Measurements from ENCODE around the gene RAB25. TPM values are rescaled to one million over a fixed set of nuclear protein-coding genes. Genes with fewer than 3 reads are reported as not detected.

The RAB25 gene
- total RNA-seq, 1 donor from 2014 or later: not detected

- DNase-seq (ENCODE audit: extremely low read depth, low read depth, low spot score): no peak
Observed at GRCh38 chr1:156078728-156079127, 17.8 kb downstream of the RAB25 start.

- DNase-seq (ENCODE audit: extremely low read depth, low read depth, low spot score): no peak
Observed at GRCh38 chr1:156079762-156080161, 18.8 kb downstream of the RAB25 start.

- no peak for DNase-seq (ENCODE audit: extremely low read depth, low read depth, low spot score)
Observed at GRCh38 chr1:156080241-156080862, 19.4 kb downstream of the RAB25 start.

GRCh38 chr1:156080863-156081179, 19.9 kb downstream of the RAB25 start:
- DNase-seq (ENCODE audit: extremely low read depth, low read depth, low spot score): no peak

GRCh38 chr1:156081180-156081916, 20.4 kb downstream of the RAB25 start:
- no peak for DNase-seq (ENCODE audit: extremely low read depth, low read depth, low spot score)

GRCh38 chr1:156081917-156082308, 21.0 kb downstream of the RAB25 start:
- DNase-seq (ENCODE audit: extremely low read depth, low read depth, low spot score): no peak

- no peak for DNase-seq (ENCODE audit: extremely low read depth, low read depth, low spot score)
Observed at GRCh38 chr1:156082309-156083091, 21.5 kb downstream of the RAB25 start, which contains the start of gene MEX3A. Gene MEX3A, minus strand, starts transcription at chr1:156082465. Its CDS starts 467 bp downstream, at chr1:156081998.

- DNase-seq (ENCODE audit: extremely low read depth, low read depth, low spot score): no peak
Observed at GRCh38 chr1:156083800-156084790, 23.1 kb downstream of the RAB25 start.

GRCh38 chr1:156086256-156086662, 25.3 kb downstream of the RAB25 start:
- no peak for DNase-seq (ENCODE audit: extremely low read depth, low read depth, low spot score)

- DNase-seq (ENCODE audit: extremely low read depth, low read depth, low spot score): no peak
Observed at GRCh38 chr1:156089704-156090103, 28.7 kb downstream of the RAB25 start.

- DNase-seq (ENCODE audit: extremely low read depth, low read depth, low spot score): no peak
Observed at GRCh38 chr1:156090138-156090839, 29.3 kb downstream of the RAB25 start.

GRCh38 chr1:156090840-156091188, 29.9 kb downstream of the RAB25 start:
- no peak for DNase-seq (ENCODE audit: extremely low read depth, low read depth, low spot score)

GRCh38 chr1:156091610-156092009, 30.6 kb downstream of the RAB25 start:
- DNase-seq (ENCODE audit: extremely low read depth, low read depth, low spot score): no peak

- no peak for DNase-seq (ENCODE audit: extremely low read depth, low read depth, low spot score)
Observed at GRCh38 chr1:156095906-156096508, 35.0 kb downstream of the RAB25 start.

- DNase-seq (ENCODE audit: extremely low read depth, low read depth, low spot score): no peak
Observed at GRCh38 chr1:156096640-156097391, 35.9 kb downstream of the RAB25 start.

GRCh38 chr1:156097499-156098178, 36.7 kb downstream of the RAB25 start:
- DNase-seq (ENCODE audit: extremely low read depth, low read depth, low spot score): no peak

- DNase-seq (ENCODE audit: extremely low read depth, low read depth, low spot score): no peak
Observed at GRCh38 chr1:156098784-156099183, 37.8 kb downstream of the RAB25 start.

GRCh38 chr1:156099282-156099681, 38.3 kb downstream of the RAB25 start:
- DNase-seq (ENCODE audit: extremely low read depth, low read depth, low spot score): no peak
